ENCODE measurements around the gene PRKCE. TPM values are rescaled to one million over a fixed set of nuclear protein-coding genes. Genes with fewer than 3 reads are reported as not detected.

Gene PRKCE
- total RNA-seq, 1 experiment from 2014 or later, result 14.8 TPM

GRCh38 chr2:46036929-46037328 is 385.5 kb downstream of the PRKCE start:
- intact Hi-C loops (cut with micrococcal nuclease), result no loop called here
- no peak for TF ChIP-seq ZBTB33 (IDR thresholded peaks at IDR 0.05; ENCODE audit: extremely low read depth, insufficient replicate concordance, low read length)
- TF ChIP-seq EGR1 (IDR thresholded peaks at IDR 0.05; ENCODE audit: low read depth), result no peak
- TF ChIP-seq ATF3 (IDR thresholded peaks at IDR 0.05), result no peak
- no peak for TF ChIP-seq SIN3A (IDR thresholded peaks at IDR 0.05; ENCODE audit: low read depth)
- no peaks in the 10 kb centered on the region for H3K9me3 ChIP-seq (ENCODE audit: control insufficient read depth in 1 of 2, insufficient read depth in 1 of 2, low read depth in 1 of 2, low read length in 2 of 2)
- peaks cover 0 to 3% of the 10 kb centered on the region in 2 experiments; a peak in 1 of 4 replicates for H3K4me1 ChIP-seq (ENCODE audit: control insufficient read depth in 1 of 2, insufficient read depth in 2 of 2, low read length in 2 of 2)
- H3K36me3 ChIP-seq (ENCODE audit: control insufficient read depth in 1 of 2, insufficient read depth in 2 of 2, low read length in 2 of 2), result no peaks in the 10 kb centered on the region
- H3K9ac ChIP-seq (ENCODE audit: low read length), result no peak overlapping the region
- RAD21 ChIA-PET (ENCODE audit: low non-redundant PET in 1 of 2, low total read pairs in 2 of 2, uncharacterized antibody in 2 of 2, unreplicated experiment in 2 of 2), result no interaction called here
- H4K20me1 ChIP-seq (ENCODE audit: insufficient read depth), result no peaks in the 10 kb centered on the region
- no peak overlapping the region for H3K27ac ChIP-seq (ENCODE audit: low read depth, low read length)
- POLR2A ChIA-PET, result no interaction called here
- CTCF ChIA-PET, result no interaction called here
- H2AFZ ChIP-seq (ENCODE audit: low read depth, low read length, poor library complexity, severe bottlenecking), result no peak overlapping the region
- H3K9me2 ChIP-seq (ENCODE audit: insufficient read depth), result no peaks in the 10 kb centered on the region
- no peak overlapping the region for H3K4me2 ChIP-seq (ENCODE audit: low read length)
- no peaks in the 10 kb centered on the region for H3K27me3 ChIP-seq (ENCODE audit: insufficient read depth, low read length)
- BruUV-seq (replicated peaks), result no TSS peak
- ATAC-seq (no peak), DNase-seq (ENCODE audit: low read depth, low spot score) (no peak)
- no peaks in the 10 kb centered on the region for H3K79me2 ChIP-seq (ENCODE audit: insufficient read depth, low read length)
- no peak overlapping the region for H3K4me3 ChIP-seq (replicated peaks in 1 of 2; ENCODE audit: low read depth in 1 of 2, low read length in 2 of 2)

- RAD21 ChIA-PET (ENCODE audit: low non-redundant PET in 1 of 2, low total read pairs in 2 of 2, uncharacterized antibody in 2 of 2, unreplicated experiment in 2 of 2), result no interaction called here
- Histone ChIP-seq H3K9me2 (ENCODE audit: insufficient read depth) (no peaks in the 10 kb centered on the region), H4K20me1 (ENCODE audit: insufficient read depth) (no peaks in the 10 kb centered on the region), H3K36me3 (ENCODE audit: control insufficient read depth in 1 of 2, insufficient read depth in 2 of 2, low read length in 2 of 2) (no peaks in the 10 kb centered on the region), H3K4me1 (ENCODE audit: control insufficient read depth in 1 of 2, insufficient read depth in 2 of 2, low read length in 2 of 2) (peaks cover 0 to under 1% of the 10 kb centered on the region in 2 experiments; a peak in 1 of 4 replicates), H3K27ac (ENCODE audit: low read depth, low read length) (no peak overlapping the region), H3K27me3 (ENCODE audit: insufficient read depth, low read length) (no peaks in the 10 kb centered on the region), H2AFZ (ENCODE audit: low read depth, low read length, poor library complexity, severe bottlenecking) (no peak overlapping the region), H3K9ac (ENCODE audit: low read length) (no peak overlapping the region), H3K4me2 (ENCODE audit: low read length) (no peak overlapping the region), H3K79me2 (ENCODE audit: insufficient read depth, low read length) (no peaks in the 10 kb centered on the region), H3K9me3 (ENCODE audit: control insufficient read depth in 1 of 2, insufficient read depth in 1 of 2, low read depth in 1 of 2, low read length in 2 of 2) (no peaks in the 10 kb centered on the region), H3K4me3 (replicated peaks in 1 of 2; ENCODE audit: low read depth in 1 of 2, low read length in 2 of 2) (no peak overlapping the region)
- intact Hi-C loops (cut with micrococcal nuclease), result no loop called here
- ATAC-seq, result no peak
- DNase-seq (ENCODE audit: low read depth, low spot score), result no peak
- POLR2A ChIA-PET, result no interaction called here
- CTCF ChIA-PET, result no interaction called here
- BruUV-seq (replicated peaks), result no TSS peak
- no peak for TF ChIP-seq EGR1 (IDR thresholded peaks at IDR 0.05; ENCODE audit: low read depth)
- TF ChIP-seq SRF (IDR thresholded peaks at IDR 0.05; ENCODE audit: low read depth), result no peak
- no peak for TF ChIP-seq CBX3 (IDR thresholded peaks at IDR 0.05; ENCODE audit: low read depth)
- no peak for TF ChIP-seq REST (IDR thresholded peaks at IDR 0.05; ENCODE audit: low read depth)
- no peak for TF ChIP-seq CTCF (IDR thresholded peaks at IDR 0.05 in 2 of 3, conservative IDR thresholded peaks at IDR 0.05 in 1 of 3; ENCODE audit: borderline replicate concordance in 1 of 3, insufficient read depth in 1 of 3, low read depth in 2 of 3, low read length in 2 of 3)
- TF ChIP-seq POLR2A (IDR thresholded peaks at IDR 0.05; ENCODE audit: borderline replicate concordance, extremely low read depth, insufficient read depth, insufficient read length), result no peak
- TF ChIP-seq JUND (IDR thresholded peaks at IDR 0.05), result no peak
- TF ChIP-seq TCF7L2 (IDR thresholded peaks at IDR 0.05; ENCODE audit: borderline replicate concordance, extremely low read depth, insufficient read depth, insufficient read length), result no peak
Measured at GRCh38 chr2:46039543-46040303, 388.2 kb downstream of the PRKCE start.
